HepG2 (cell line): ENCODE data around the gene TMEM219. TPM values are rescaled to one million over a fixed set of nuclear protein-coding genes. Genes with fewer than 3 reads are reported as not detected.

ENCODE experiments used
- ATAC-seq: fragments of 200-7000 bp; cut with Tn5 transposase; 3 replicates; pipeline ENCODE4 v1.9.1; 2020; ENCODE audit warnings: mild to moderate bottlenecking, moderate library complexity
- BruUV-seq: library from RNA; stranded (reverse); fragments of 400-500 nt; replicated peaks from 2 replicates; lab custom pipeline; 2021; lab: Mats Ljungman, UMichigan
- CTCF ChIA-PET: fragments of 300-600 bp; formaldehyde crosslinking; extraction: SDS; loops from one replicate; lab custom pipeline; 2021; ENCODE audit warnings: low total read pairs, inconsistent platforms, low intra/inter-chr PET ratio; lab: Yijun Ruan, JAX
- POLR2A ChIA-PET: fragments of 350-600 bp; sonication (Branson Sonifier 250); formaldehyde crosslinking; loops from one replicate; lab custom pipeline; 2020; ENCODE audit warnings: antibody characterized with exemption, inconsistent platforms; lab: Yijun Ruan, JAX
- DNase-seq: peaks from one replicate; pipeline ENCODE4 v3.0.0-alpha.2; 2015; ENCODE audit warnings: low spot score
- FAIRE-seq: peaks from 3 replicates; lab custom pipeline; 2011; peaks lifted over from hg19 to GRCh38; lab: Jason Lieb, UNC
- H2AFZ ChIP-seq: one replicate; pipeline ENCODE4 v1.6.1; 2011; ENCODE audit warnings: low read length, inconsistent platforms
- H3K27ac ChIP-seq: fragments of 300-600 bp; 3 replicates; pipeline ENCODE4 v1.8.0; 2011; ENCODE audit warnings: mixed run types, mild to moderate bottlenecking, mixed read lengths, low read length, inconsistent platforms; ENCODE audit not compliant: insufficient read depth; ENCODE audit errors: extremely low read length
- H3K27me3 ChIP-seq, 2 experiments: fragments of 200-600 bp in 1 of 2; 2 replicates in 1 of 2; 3 replicates in 1 of 2; pipeline versions ENCODE4 v1.6.0 to v1.8.0; 2011; ENCODE audit warnings: low read length in 2 of 2, mild to moderate bottlenecking in 2 of 2, moderate library complexity in 2 of 2, inconsistent platforms in 1 of 2; ENCODE audit not compliant: insufficient read depth in 2 of 2, control insufficient read depth in 1 of 2
- H3K36me3 ChIP-seq, 2 experiments: fragments of 200-600 bp in 1 of 2; replicated peaks in 1 of 2; 2 replicates in 1 of 2; 3 replicates in 1 of 2; pipeline versions ENCODE4 v1.5.1 to v1.8.0; 2011; ENCODE audit warnings: low read length in 2 of 2, inconsistent platforms in 1 of 2; ENCODE audit not compliant: insufficient read depth in 2 of 2, control insufficient read depth in 1 of 2
- H3K4me1 ChIP-seq: 2 replicates; pipeline ENCODE4 v1.5.1; 2012; ENCODE audit warnings: low read length, inconsistent platforms; ENCODE audit not compliant: insufficient read depth
- H3K4me2 ChIP-seq: 2 replicates; pipeline ENCODE4 v1.6.0; 2011; ENCODE audit warnings: low read depth, low read length, inconsistent platforms
- H3K4me3 ChIP-seq, 3 experiments: fragments of 200-600 bp in 1 of 3; sonication (generic), shearing (Covaris generic) in 1 of 3; replicated peaks in 1 of 3; 2 replicates each; pipeline ENCODE4 v1.5.1; 2011 to 2016; ENCODE audit warnings: low read length in 3 of 3, inconsistent platforms in 2 of 3, low read depth in 2 of 3, mild to moderate bottlenecking in 2 of 3, control low read depth in 1 of 3, mixed read lengths in 1 of 3; ENCODE audit not compliant: insufficient read depth in 1 of 3
- H3K79me2 ChIP-seq: one replicate; pipeline ENCODE4 v1.6.1; 2011; ENCODE audit warnings: low read length, inconsistent platforms; ENCODE audit not compliant: insufficient read depth
- H3K9ac ChIP-seq: 2 replicates; pipeline ENCODE4 v1.6.0; 2011; ENCODE audit warnings: mild to moderate bottlenecking, low read depth, low read length, inconsistent platforms; ENCODE audit not compliant: insufficient read depth
- H3K9me3 ChIP-seq: 2 replicates; pipeline ENCODE4 v1.5.1; 2012; ENCODE audit warnings: mild to moderate bottlenecking, low read length
- H4K20me1 ChIP-seq: 2 replicates; pipeline ENCODE4 v1.6.0; 2011; ENCODE audit warnings: inconsistent platforms, mild to moderate bottlenecking, low read length, moderate library complexity; ENCODE audit not compliant: insufficient read depth
- CENPX ChIP-seq: sonication (generic); formaldehyde crosslinking; IDR thresholded peaks from 2 replicates; pipeline ENCODE4 v1.9.0; 2021; ENCODE audit warnings: mild to moderate bottlenecking, missing genetic modification reagents, moderate library complexity
- FOXA3 ChIP-seq: IDR thresholded peaks from 2 replicates; pipeline ENCODE4 v1.6.1; 2016; ENCODE audit warnings: missing genetic modification reagents, missing compliant biosample characterization
- JUNB ChIP-seq: sonication (generic); formaldehyde crosslinking; IDR thresholded peaks from 2 replicates; pipeline ENCODE4 v1.8.0; 2022; ENCODE audit warnings: missing genetic modification reagents, mild to moderate bottlenecking, borderline replicate concordance
- MAF1 ChIP-seq: sonication (generic); formaldehyde crosslinking; IDR thresholded peaks from 2 replicates; pipeline ENCODE4 v1.5.0; 2020; ENCODE audit warnings: missing genetic modification reagents, borderline replicate concordance
- NONO ChIP-seq, 2 experiments: fragments of 450-650 bp in 1 of 2; sonication (generic) in 1 of 2; formaldehyde crosslinking in 1 of 2; IDR thresholded peaks in 1 of 2; conservative IDR thresholded peaks in 1 of 2; 2 replicates each; pipeline versions ENCODE4 v1.6.1 to v1.8.0; 2017 to 2022; ENCODE audit warnings: mild to moderate bottlenecking in 1 of 2, missing genetic modification reagents in 1 of 2, moderate library complexity in 1 of 2
- RARA ChIP-seq: IDR thresholded peaks from 2 replicates; pipeline ENCODE4 v1.6.1; 2016; ENCODE audit warnings: missing genetic modification reagents, missing compliant biosample characterization
- ZBTB7A ChIP-seq: sonication (generic); formaldehyde crosslinking; IDR thresholded peaks from 2 replicates; pipeline ENCODE4 v1.8.0; 2022; ENCODE audit warnings: mild to moderate bottlenecking, missing genetic modification reagents
- ZFP1 ChIP-seq: IDR thresholded peaks from 2 replicates; pipeline ENCODE4 v1.6.1; 2016
- ZNF235 ChIP-seq: sonication (generic); formaldehyde crosslinking; IDR thresholded peaks from 2 replicates; pipeline ENCODE4 v1.8.1; 2023; ENCODE audit warnings: mild to moderate bottlenecking, missing genetic modification reagents, borderline replicate concordance
- ZNF263 ChIP-seq: sonication (generic); formaldehyde crosslinking; IDR thresholded peaks from 2 replicates; pipeline ENCODE4 v1.4.0; 2020; ENCODE audit warnings: missing genetic modification reagents
- ZNF3 ChIP-seq: IDR thresholded peaks from 2 replicates; pipeline ENCODE4 v1.7.0; 2017; ENCODE audit warnings: inconsistent platforms
- ZNF30 ChIP-seq: sonication (generic); formaldehyde crosslinking; IDR thresholded peaks from 2 replicates; pipeline ENCODE4 v1.5.0; 2020; ENCODE audit warnings: mild to moderate bottlenecking, missing genetic modification reagents
- ZNF563 ChIP-seq: sonication (generic); formaldehyde crosslinking; IDR thresholded peaks from 2 replicates; pipeline ENCODE4 v1.8.0; 2022; ENCODE audit warnings: mild to moderate bottlenecking, moderate library complexity, missing genetic modification reagents
- WGBS: methylation state at CpG from one replicate; pipeline ENCODE4 v1.1.6; 2017; ENCODE audit warnings: low lambda C conversion rate; 5-methylcytosine and 5-hydroxymethylcytosine counted together
- in situ Hi-C: cut with HindIII; loops from 2 replicates; pipeline ENCODE4 v1.10.0; 2017; ENCODE audit warnings: low pct_unique_long_range_greater_than_20kb; ENCODE audit not compliant: extremely low pct_ligation_motif_present
- intact Hi-C: fragments of 100-400 bp; cut with micrococcal nuclease; formaldehyde crosslinking; loops from one replicate; pipeline ENCODE4 v1.10.0; 2022; ENCODE audit not compliant: unreplicated experiment
- polyA plus RNA-seq, 8 experiments: library from polyadenylated mRNA; depleted of rRNA in 3 of 8; stranded (reverse) in 7 of 8; unstranded in 1 of 8; fragments of >200 nt; fragmentation: Illumina TruSeq in 4 of 8; extraction: Trizol in 4 of 8; gene quantifications; 2 replicates each; pipeline versions ENCODE4 v1.2.1 to v1.2.3, GENCODE V29; 2011 to 2016; ENCODE audit warnings: low read depth in 4 of 8, missing spikeins in 1 of 8, mixed read lengths in 1 of 8; ENCODE audit not compliant: insufficient read depth in 1 of 8
- total RNA-seq, 5 experiments: library from RNA; depleted of rRNA; stranded (reverse); fragments of >200 nt; fragmentation: Illumina TruSeq; extraction: Trizol; gene quantifications; 2 replicates each; pipeline ENCODE4 v1.2.3, GENCODE V29; 2016; ENCODE audit warnings: low read depth in 1 of 5
- TF ChIP-seq, protein P1 (sequence below): sonication (generic); formaldehyde crosslinking; IDR thresholded peaks from 2 replicates; pipeline ENCODE4 v1.4.0; 2020; ENCODE audit warnings: missing genetic modification reagents
- TF ChIP-seq, protein P2 (sequence below): sonication (generic); formaldehyde crosslinking; IDR thresholded peaks from 2 replicates; pipeline ENCODE4 v1.5.1; 2020; ENCODE audit warnings: missing genetic modification reagents, mild to moderate bottlenecking, borderline replicate concordance
- TF ChIP-seq, protein P3 (sequence below): sonication (generic); formaldehyde crosslinking; conservative IDR thresholded peaks from 2 replicates; pipeline ENCODE4 v1.5.0; 2020; ENCODE audit warnings: missing genetic modification reagents
- TF ChIP-seq, protein P4 (sequence below): sonication (generic); formaldehyde crosslinking; IDR thresholded peaks from 2 replicates; pipeline ENCODE4 v1.4.0; 2020; ENCODE audit warnings: missing genetic modification reagents, mild to moderate bottlenecking, borderline replicate concordance

Gene TMEM219
- total and polyA plus RNA-seq, 2 of the 13 experiments (the other 11 are each of a cell fraction or from before 2014, with no cell fraction given), result 105 to 115 TPM

DNA sequence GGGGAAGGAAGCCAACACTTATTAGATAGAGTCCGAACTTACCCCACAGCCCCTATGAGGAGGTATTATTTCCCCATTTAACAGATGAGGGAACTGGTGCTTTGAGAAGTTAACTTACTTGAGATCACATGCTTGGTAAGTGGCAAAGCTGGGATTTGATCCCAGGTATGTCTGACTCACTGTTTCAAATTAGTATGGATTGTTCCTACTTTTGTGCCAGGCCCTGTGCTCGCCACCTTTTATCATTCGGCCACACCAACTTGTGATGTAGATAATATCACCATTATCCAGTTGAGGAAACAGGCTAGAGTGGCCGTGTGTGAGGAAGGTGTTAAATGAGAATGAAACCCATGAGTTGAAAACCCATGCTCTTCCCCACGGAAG lies 22.9 kb downstream of the TMEM219 start:
- peaks cover 64 to 100% of the 10 kb centered on the region in 2 experiments for H3K36me3 ChIP-seq
- POLR2A ChIA-PET, result no interaction called here
- no peaks in the 10 kb centered on the region for H3K79me2 ChIP-seq
- no TSS peak for BruUV-seq
- no peak overlapping the region for H3K9ac ChIP-seq
- CTCF ChIA-PET, result no interaction called here
- H3K27ac ChIP-seq, result no peak overlapping the region
- 94% methylated on average over 5 of the region's 5 CpGs for WGBS
- ATAC-seq (no peak), DNase-seq (no peak), FAIRE-seq (no peak)
- intact Hi-C loops (no loop called here), in situ Hi-C loops (no loop called here)
- H3K4me3 ChIP-seq, result no peak overlapping the region
- no peaks in the 10 kb centered on the region for H3K27me3 ChIP-seq
- no peaks in the 10 kb centered on the region for H3K9me3 ChIP-seq
- no peaks in the 10 kb centered on the region for H4K20me1 ChIP-seq
- no peaks in the 10 kb centered on the region for H3K4me1 ChIP-seq
- no peak overlapping the region for H2AFZ ChIP-seq
- H3K4me2 ChIP-seq, result no peak overlapping the region
- TF ChIP-seq ZNF263 (CRISPR knock-in tag), result no peak
- no peak for TF ChIP-seq MAF1 (CRISPR knock-in tag)
- TF ChIP-seq, protein P1, sequence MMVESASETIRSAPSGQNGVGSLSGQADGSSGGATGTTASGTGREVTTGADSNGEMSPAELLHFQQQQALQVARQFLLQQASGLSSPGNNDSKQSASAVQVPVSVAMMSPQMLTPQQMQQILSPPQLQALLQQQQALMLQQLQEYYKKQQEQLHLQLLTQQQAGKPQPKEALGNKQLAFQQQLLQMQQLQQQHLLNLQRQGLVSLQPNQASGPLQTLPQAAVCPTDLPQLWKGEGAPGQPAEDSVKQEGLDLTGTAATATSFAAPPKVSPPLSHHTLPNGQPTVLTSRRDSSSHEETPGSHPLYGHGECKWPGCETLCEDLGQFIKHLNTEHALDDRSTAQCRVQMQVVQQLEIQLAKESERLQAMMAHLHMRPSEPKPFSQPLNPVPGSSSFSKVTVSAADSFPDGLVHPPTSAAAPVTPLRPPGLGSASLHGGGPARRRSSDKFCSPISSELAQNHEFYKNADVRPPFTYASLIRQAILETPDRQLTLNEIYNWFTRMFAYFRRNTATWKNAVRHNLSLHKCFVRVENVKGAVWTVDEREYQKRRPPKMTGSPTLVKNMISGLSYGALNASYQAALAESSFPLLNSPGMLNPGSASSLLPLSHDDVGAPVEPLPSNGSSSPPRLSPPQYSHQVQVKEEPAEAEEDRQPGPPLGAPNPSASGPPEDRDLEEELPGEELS (CRISPR knock-in tag), result no peak
- TF ChIP-seq NONO (IDR thresholded peaks at IDR 0.05), result no peak
- TF ChIP-seq NONO (CRISPR knock-in tag; conservative IDR thresholded peaks at IDR 0.05), result no peak
- no peak for TF ChIP-seq CENPX
- TF ChIP-seq, protein P2, sequence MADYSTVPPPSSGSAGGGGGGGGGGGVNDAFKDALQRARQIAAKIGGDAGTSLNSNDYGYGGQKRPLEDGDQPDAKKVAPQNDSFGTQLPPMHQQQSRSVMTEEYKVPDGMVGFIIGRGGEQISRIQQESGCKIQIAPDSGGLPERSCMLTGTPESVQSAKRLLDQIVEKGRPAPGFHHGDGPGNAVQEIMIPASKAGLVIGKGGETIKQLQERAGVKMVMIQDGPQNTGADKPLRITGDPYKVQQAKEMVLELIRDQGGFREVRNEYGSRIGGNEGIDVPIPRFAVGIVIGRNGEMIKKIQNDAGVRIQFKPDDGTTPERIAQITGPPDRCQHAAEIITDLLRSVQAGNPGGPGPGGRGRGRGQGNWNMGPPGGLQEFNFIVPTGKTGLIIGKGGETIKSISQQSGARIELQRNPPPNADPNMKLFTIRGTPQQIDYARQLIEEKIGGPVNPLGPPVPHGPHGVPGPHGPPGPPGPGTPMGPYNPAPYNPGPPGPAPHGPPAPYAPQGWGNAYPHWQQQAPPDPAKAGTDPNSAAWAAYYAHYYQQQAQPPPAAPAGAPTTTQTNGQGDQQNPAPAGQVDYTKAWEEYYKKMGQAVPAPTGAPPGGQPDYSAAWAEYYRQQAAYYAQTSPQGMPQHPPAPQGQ (CRISPR knock-in tag), result no peak
- no peak for TF ChIP-seq ZBTB7A
- no peak for TF ChIP-seq ZNF3 (CRISPR knock-in tag)
- no peak for TF ChIP-seq ZNF563 (CRISPR knock-in tag)
- TF ChIP-seq, protein P3, sequence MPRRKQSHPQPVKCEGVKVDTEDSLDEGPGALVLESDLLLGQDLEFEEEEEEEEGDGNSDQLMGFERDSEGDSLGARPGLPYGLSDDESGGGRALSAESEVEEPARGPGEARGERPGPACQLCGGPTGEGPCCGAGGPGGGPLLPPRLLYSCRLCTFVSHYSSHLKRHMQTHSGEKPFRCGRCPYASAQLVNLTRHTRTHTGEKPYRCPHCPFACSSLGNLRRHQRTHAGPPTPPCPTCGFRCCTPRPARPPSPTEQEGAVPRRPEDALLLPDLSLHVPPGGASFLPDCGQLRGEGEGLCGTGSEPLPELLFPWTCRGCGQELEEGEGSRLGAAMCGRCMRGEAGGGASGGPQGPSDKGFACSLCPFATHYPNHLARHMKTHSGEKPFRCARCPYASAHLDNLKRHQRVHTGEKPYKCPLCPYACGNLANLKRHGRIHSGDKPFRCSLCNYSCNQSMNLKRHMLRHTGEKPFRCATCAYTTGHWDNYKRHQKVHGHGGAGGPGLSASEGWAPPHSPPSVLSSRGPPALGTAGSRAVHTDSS (CRISPR knock-in tag), result no peak
- no peak for TF ChIP-seq FOXA3 (CRISPR knock-in tag)
- TF ChIP-seq RARA (CRISPR knock-in tag), result no peak
- no peak for TF ChIP-seq ZFP1
- TF ChIP-seq, protein P4, sequence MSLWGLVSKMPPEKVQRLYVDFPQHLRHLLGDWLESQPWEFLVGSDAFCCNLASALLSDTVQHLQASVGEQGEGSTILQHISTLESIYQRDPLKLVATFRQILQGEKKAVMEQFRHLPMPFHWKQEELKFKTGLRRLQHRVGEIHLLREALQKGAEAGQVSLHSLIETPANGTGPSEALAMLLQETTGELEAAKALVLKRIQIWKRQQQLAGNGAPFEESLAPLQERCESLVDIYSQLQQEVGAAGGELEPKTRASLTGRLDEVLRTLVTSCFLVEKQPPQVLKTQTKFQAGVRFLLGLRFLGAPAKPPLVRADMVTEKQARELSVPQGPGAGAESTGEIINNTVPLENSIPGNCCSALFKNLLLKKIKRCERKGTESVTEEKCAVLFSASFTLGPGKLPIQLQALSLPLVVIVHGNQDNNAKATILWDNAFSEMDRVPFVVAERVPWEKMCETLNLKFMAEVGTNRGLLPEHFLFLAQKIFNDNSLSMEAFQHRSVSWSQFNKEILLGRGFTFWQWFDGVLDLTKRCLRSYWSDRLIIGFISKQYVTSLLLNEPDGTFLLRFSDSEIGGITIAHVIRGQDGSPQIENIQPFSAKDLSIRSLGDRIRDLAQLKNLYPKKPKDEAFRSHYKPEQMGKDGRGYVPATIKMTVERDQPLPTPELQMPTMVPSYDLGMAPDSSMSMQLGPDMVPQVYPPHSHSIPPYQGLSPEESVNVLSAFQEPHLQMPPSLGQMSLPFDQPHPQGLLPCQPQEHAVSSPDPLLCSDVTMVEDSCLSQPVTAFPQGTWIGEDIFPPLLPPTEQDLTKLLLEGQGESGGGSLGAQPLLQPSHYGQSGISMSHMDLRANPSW, result no peak
- no peak for TF ChIP-seq JUNB
- TF ChIP-seq ZNF30 (CRISPR knock-in tag), result no peak
- TF ChIP-seq ZNF235 (CRISPR knock-in tag), result no peak
